ENCODE results near the gene CERS6. TPM values are rescaled to one million over a fixed set of nuclear protein-coding genes. Genes with fewer than 3 reads are reported as not detected.

The CERS6 gene
- polyA plus RNA-seq, 6 donors from 2014 or later: 5.8 to 11.9 (median 9.1) TPM

DNA sequence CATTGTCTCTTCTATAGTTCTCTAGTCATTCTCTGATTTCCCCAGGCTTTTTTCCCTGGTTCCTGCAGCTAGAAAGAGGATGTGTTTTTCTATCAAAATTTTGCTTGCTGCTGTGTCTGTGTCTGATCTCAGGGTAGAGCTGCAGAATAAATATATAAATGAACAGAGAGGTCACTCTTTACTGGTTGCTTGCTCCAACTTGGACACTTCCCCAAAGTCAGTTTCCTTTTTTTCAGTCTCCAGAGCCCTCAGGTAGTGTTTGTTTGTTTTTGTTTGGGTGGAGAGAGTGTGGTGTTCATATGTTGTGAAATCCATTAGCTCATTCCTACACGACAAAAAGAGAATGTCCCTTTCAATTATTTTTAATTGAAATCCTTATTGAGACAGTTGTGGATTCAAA is 85.8 kb downstream of the CERS6 start:
- DNase-seq (no peak), ATAC-seq (ENCODE audit: low read depth in 2 of 2) (no peak)
- Mint-ChIP-seq H3K4me3 (peak overlapping the region in 1 of 8 donors; percentile 4), H3K9me3 (peaks cover 16 to 44% (median 23%) of the 10 kb centered on the region in 7 donors), H3K4me1 (peaks cover 10 to 29% (median 22%) of the 10 kb centered on the region in 3 donors), H3K27ac (no peak overlapping the region), H3K36me3 (peaks cover 8 to 25% of the 10 kb centered on the region in 2 donors), H3K27me3 (no peaks in the 10 kb centered on the region)

- Mint-ChIP-seq H3K4me1 (peaks cover 7 to 25% (median 21%) of the 10 kb centered on the region in 3 donors), H3K27me3 (no peaks in the 10 kb centered on the region), H3K36me3 (peaks cover 11 to 26% of the 10 kb centered on the region in 2 donors), H3K4me3 (no peak overlapping the region), H3K27ac (no peak overlapping the region), H3K9me3 (peaks cover 11 to 40% (median 23%) of the 10 kb centered on the region in 7 donors)
- no peak for ATAC-seq (ENCODE audit: low read depth in 2 of 2)
- DNase-seq: no peak
Measured at GRCh38 chr2:168543037-168543436, 87.0 kb downstream of the CERS6 start.

DNA sequence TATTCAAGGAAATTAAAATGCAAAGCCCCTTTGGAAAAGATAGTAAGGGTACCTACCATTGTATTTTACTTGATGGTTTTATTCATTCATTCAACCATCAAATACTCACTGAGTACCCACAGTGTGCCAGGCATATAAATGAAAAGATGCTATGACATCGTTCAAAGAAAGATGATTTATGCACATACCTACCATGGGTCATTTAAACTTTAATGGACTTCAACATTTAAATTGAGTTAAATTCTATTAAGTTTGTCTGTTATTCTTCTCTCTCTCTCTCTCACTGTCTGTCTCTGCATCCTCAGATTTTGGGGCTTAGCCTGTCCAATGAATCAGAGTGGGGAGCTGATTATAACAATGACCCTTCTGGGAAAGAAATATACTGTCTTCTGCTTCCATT is 87.9 kb downstream of the CERS6 start:
- Mint-ChIP-seq H3K9me3 (peaks cover 8 to 33% (median 22%) of the 10 kb centered on the region in 7 donors), H3K27me3 (no peaks in the 10 kb centered on the region), H3K27ac (no peak overlapping the region), H3K4me1 (peaks cover 6 to 22% (median 16%) of the 10 kb centered on the region in 3 donors), H3K36me3 (peaks cover 13 to 23% of the 10 kb centered on the region in 2 donors), H3K4me3 (peak overlapping the region in 1 of 8 donors; percentile 20)
- no peak for DNase-seq
- ATAC-seq (ENCODE audit: low read depth in 2 of 2): no peak

DNA sequence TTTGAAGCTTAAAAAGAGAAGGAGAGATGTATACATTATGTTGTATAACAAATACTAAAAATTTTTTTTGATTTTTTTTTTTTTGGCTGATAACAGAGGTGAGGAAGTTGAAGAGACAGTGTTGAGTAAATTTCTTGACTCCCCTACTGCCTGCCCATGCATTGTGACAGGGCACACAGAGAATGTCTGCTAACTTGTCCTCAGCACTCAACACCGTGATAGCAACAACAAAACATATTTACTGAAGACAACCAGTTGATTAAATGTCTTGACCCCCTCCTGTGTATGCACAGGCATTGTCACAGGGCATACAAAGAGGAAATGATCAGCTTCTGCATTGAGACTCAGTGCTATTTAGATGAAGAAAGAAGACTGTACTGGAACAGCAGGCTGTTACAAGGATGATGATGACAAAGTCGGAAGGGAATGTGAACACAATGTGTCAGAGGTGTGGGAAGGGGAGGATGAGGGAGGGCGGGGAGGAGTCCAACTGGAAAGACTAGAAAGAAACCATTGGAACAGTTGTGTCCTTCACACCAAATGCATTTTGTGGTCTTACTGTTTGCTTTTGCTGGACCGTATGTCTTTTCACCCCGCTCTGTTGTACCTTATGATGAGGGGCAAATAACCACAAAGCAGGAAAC is 89.5 kb downstream of the CERS6 start:
- H3K27me3 Mint-ChIP-seq: no peaks in the 10 kb centered on the region
- peaks cover 5 to 19% (median 9%) of the 10 kb centered on the region in 7 donors for H3K9me3 Mint-ChIP-seq
- no peak for ATAC-seq (ENCODE audit: low read depth in 2 of 2)
- no peak overlapping the region for H3K4me3 Mint-ChIP-seq
- no peak for DNase-seq
- H3K4me1 Mint-ChIP-seq: peaks cover 10 to 23% (median 16%) of the 10 kb centered on the region in 3 donors
- H3K27ac Mint-ChIP-seq: peak overlapping the region in 1 of 6 donors; percentile 54
- H3K36me3 Mint-ChIP-seq: peaks cover 5 to 20% of the 10 kb centered on the region in 2 donors

DNA sequence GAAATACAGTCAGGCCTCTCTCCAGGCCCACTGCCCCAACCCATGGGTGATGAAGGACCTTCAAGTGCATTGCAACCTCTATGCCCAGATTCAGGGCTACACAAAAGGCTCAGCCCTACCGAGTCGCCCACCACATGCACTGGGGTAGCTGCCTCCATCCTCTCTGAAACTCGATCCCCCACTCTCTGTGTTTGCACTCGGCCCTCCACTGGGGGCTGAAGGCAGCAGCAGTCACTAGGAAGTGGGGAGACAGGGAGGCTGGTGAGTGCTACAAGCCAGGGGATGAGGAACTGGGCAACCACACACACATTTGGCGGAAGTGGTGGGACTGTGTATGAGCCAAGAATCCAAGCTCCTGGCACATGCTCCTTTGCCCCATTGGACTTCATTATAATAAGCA is 94.6 kb downstream of the CERS6 start:
- DNase-seq (no peak), ATAC-seq (ENCODE audit: low read depth in 2 of 2) (no peak)
- H3K4me1 Mint-ChIP-seq: peaks cover 25 to 32% (median 29%) of the 10 kb centered on the region in 3 donors
- no peaks in the 10 kb centered on the region for H3K9me3 Mint-ChIP-seq
- H3K4me3 Mint-ChIP-seq: peak overlapping the region in 1 of 8 donors; percentile 79
- no peak overlapping the region for H3K27ac Mint-ChIP-seq
- H3K27me3 Mint-ChIP-seq: no peaks in the 10 kb centered on the region
- H3K36me3 Mint-ChIP-seq: peaks cover 5 to 9% of the 10 kb centered on the region in 2 donors

DNA sequence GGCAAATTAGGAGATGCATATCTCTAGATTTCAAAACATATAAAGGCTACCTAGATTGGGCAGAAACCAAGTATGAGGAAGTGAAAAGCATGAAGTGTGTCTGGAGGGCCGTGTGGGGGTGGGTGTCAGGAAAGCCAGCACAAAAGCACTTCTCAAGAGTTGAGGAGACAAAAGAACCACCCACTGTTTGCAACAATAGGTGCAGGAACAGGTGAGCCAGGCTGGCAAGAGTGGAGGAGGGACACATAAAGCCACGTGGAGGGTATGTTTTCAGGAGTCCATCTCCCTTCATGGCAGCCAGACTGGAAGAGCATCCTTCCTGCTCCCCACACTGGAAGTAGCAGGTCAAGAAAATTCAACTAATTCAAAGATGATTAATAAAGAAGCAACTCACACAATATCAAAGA is 96.4 kb downstream of the CERS6 start:
- H3K4me3 Mint-ChIP-seq: peak overlapping the region in 6 of 8 donors; percentile 7 to 63 (median 51)
- peaks cover 23 to 32% (median 31%) of the 10 kb centered on the region in 3 donors for H3K4me1 Mint-ChIP-seq

DNA sequence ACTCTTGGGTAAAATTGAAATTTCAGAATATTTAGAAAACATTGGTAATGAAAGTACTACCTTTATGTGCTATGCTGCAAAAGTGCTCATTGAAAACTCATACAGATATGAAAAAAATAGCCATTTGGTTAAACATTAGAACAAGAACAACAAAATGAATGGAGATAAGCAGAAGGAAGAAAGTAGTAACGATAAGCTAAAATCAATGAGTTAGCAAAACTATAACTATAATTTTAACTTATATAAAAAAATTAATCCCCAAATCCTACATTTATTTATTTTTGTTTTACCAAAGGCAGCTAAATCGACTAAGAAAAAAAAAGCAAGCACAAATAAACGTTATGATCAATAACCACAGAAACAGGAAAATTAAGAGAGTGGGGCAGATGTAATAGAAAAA is 99.2 kb downstream of the CERS6 start:
- DNase-seq (no peak), ATAC-seq (ENCODE audit: low read depth in 2 of 2) (no peak)
- peaks cover 0 to 11% (median 7%) of the 10 kb centered on the region in 7 donors for H3K9me3 Mint-ChIP-seq
- peaks cover 7 to 10% of the 10 kb centered on the region in 2 donors for H3K36me3 Mint-ChIP-seq
- no peak overlapping the region for H3K4me3 Mint-ChIP-seq
- H3K4me1 Mint-ChIP-seq: peaks cover 28 to 41% (median 35%) of the 10 kb centered on the region in 3 donors
- H3K27me3 Mint-ChIP-seq: no peaks in the 10 kb centered on the region
- H3K27ac Mint-ChIP-seq: peak overlapping the region in 1 of 6 donors; percentile 4

More for the DNA sequence above, 96.4 kb downstream of the CERS6 start:
- ATAC-seq (ENCODE audit: low read depth in 2 of 2) (peak; percentile 100), DNase-seq (peak; percentile 55)
- no peaks in the 10 kb centered on the region for H3K27me3 Mint-ChIP-seq
- peak overlapping the region; percentile 27 to 91 (median 70) for H3K27ac Mint-ChIP-seq
- H3K36me3 Mint-ChIP-seq: peaks cover 5 to 9% of the 10 kb centered on the region in 2 donors
- no peaks in the 10 kb centered on the region for H3K9me3 Mint-ChIP-seq

DNA sequence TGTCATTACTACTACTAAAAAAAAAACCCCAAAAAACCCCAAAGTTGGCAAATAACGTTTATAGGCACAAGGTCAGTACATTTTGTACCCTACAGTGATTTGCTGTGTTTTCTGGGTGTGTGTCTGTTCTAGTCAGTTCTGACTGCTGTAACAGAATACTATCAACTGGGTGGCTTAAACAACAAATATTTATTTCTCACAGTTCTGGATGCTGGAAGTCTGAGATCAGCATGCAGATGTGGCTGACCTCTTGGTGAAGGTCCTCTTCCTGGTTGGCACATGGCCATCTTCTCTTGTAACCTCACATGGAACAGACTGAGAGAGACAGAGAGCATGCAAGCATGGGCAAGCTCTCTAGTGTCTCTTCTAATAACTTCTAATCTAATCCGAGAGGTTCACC is 103.1 kb downstream of the CERS6 start:
- no peak overlapping the region for H3K4me3 Mint-ChIP-seq
- ATAC-seq (ENCODE audit: low read depth in 2 of 2) (no peak), DNase-seq (no peak)
- H3K36me3 Mint-ChIP-seq: peaks cover 33 to 38% of the 10 kb centered on the region in 2 donors
- H3K9me3 Mint-ChIP-seq: peaks cover 2 to 12% (median 7%) of the 10 kb centered on the region in 7 donors
- H3K4me1 Mint-ChIP-seq: peaks cover 12 to 20% (median 19%) of the 10 kb centered on the region in 3 donors
- H3K27me3 Mint-ChIP-seq: no peaks in the 10 kb centered on the region
- H3K27ac Mint-ChIP-seq: no peak overlapping the region

- Mint-ChIP-seq H3K4me1 (peaks cover 23 to 24% (median 23%) of the 10 kb centered on the region in 3 donors), H3K36me3 (peaks cover 33 to 40% of the 10 kb centered on the region in 2 donors), H3K9me3 (peaks cover 2 to 12% (median 7%) of the 10 kb centered on the region in 7 donors), H3K4me3 (no peak overlapping the region), H3K27me3 (no peaks in the 10 kb centered on the region), H3K27ac (no peak overlapping the region)
- no peak for DNase-seq
- no peak for ATAC-seq (ENCODE audit: low read depth in 2 of 2)
Measured at GRCh38 chr2:168560817-168561499, 104.9 kb downstream of the CERS6 start.

GRCh38 chr2:168561991-168562390 is 105.9 kb downstream of the CERS6 start:
- Mint-ChIP-seq H3K4me3 (no peak overlapping the region), H3K27ac (peak overlapping the region in 3 of 6 donors; percentile 1 to 69 (median 45)), H3K36me3 (peaks cover 33 to 40% of the 10 kb centered on the region in 2 donors), H3K9me3 (peaks cover 2 to 12% (median 7%) of the 10 kb centered on the region in 7 donors), H3K27me3 (no peaks in the 10 kb centered on the region), H3K4me1 (peaks cover 23 to 32% (median 27%) of the 10 kb centered on the region in 3 donors)
- DNase-seq: no peak
- ATAC-seq (ENCODE audit: low read depth in 2 of 2): no peak

DNA sequence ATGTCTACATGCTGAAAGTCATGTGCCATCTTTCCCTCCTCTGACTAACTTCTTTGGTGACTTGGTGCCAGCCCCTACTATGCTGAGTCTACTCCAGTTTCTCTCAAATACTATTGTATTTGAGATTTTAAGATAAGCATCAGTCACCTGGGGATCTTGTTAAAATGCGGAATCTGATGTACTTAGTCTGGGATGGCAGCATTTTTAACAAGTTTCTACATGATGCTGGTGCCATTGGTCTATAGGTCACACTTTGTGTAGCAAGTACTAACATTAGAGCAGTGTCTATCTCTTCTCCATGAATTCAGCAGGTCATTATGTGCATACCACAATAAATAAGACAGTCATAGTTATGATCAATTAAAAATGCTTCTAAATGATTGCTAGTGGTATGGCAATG is 106.9 kb downstream of the CERS6 start:
- peaks cover 2 to 12% (median 7%) of the 10 kb centered on the region in 7 donors for H3K9me3 Mint-ChIP-seq
- H3K36me3 Mint-ChIP-seq: peaks cover 33 to 40% of the 10 kb centered on the region in 2 donors
- no peak overlapping the region for H3K27ac Mint-ChIP-seq
- ATAC-seq (ENCODE audit: low read depth in 2 of 2): no peak
- peaks cover 20 to 32% (median 27%) of the 10 kb centered on the region in 3 donors for H3K4me1 Mint-ChIP-seq
- H3K4me3 Mint-ChIP-seq: no peak overlapping the region
- DNase-seq: no peak
- no peaks in the 10 kb centered on the region for H3K27me3 Mint-ChIP-seq

DNA sequence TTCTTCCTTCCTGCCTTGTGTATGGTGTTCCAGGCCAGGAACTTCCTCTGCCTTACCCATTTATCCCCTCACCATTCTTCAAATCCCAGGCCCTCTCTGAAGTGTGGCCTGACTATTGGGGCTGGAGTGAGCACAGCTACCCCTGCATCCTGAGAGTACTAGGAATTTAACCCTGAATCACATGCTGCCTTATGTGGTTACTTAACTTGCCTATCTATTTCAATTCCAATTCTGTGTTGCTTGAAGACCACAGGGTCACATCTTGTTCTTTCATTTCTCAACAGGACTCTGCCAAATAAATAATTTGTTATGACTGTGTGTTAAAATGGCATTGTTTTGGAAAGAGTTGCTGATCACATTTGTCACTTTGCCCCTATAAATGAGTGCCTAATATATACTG is 108.6 kb downstream of the CERS6 start:
- Mint-ChIP-seq H3K4me1 (peaks cover 11 to 40% (median 27%) of the 10 kb centered on the region in 3 donors), H3K27ac (peak overlapping the region in 3 of 6 donors; percentile 1 to 42 (median 42))

DNA sequence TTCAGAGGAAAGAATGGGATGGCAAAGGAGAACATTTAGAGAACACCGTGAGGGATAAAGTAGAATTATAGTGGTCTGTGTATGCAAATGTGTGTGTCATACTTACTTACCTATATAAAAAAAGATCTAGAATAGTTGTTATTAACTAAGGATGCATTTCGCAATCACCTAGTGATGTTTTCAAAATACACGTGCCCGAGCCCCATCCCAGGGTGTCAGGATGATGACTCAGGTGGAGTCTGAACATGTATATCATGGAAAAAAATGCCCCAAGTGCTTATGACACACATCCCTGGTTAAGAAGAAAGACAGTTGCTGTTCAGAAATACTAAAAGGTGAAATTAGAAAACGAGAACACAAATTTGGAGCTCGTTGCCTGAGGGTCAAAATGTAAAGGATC is 109.0 kb downstream of the CERS6 start:
- Mint-ChIP-seq H3K36me3 (peaks cover 24 to 35% of the 10 kb centered on the region in 2 donors), H3K4me3 (no peak overlapping the region), H3K9me3 (peaks cover 0 to 6% (median 2%) of the 10 kb centered on the region in 7 donors), H3K4me1 (peaks cover 12 to 43% (median 29%) of the 10 kb centered on the region in 3 donors), H3K27me3 (no peaks in the 10 kb centered on the region), H3K27ac (peak overlapping the region in 1 of 6 donors; percentile 15)
- DNase-seq (no peak), ATAC-seq (ENCODE audit: low read depth in 2 of 2) (no peak)

More for the DNA sequence above, 108.6 kb downstream of the CERS6 start:
- Mint-ChIP-seq H3K4me3 (no peak overlapping the region), H3K9me3 (peaks cover 0 to 11% (median 7%) of the 10 kb centered on the region in 7 donors), H3K27me3 (no peaks in the 10 kb centered on the region), H3K36me3 (peaks cover 29 to 40% of the 10 kb centered on the region in 2 donors)
- no peak for DNase-seq
- ATAC-seq (ENCODE audit: low read depth in 2 of 2): no peak

All from naive B cell (primary cell).